Activated T-cell treated with anti-CD3 and anti-CD28 coated beads, Interleukin-2, amount 50 U/mL, for 1 hour (primary cell): ENCODE data around the gene PTPRN2.
"Not testable (repeated sequence)": the region's sequence is repeated elsewhere in the genome, so short reads cannot be mapped to it uniquely, and the experiment has no call there.

Experiments used
- DNase-seq: peaks from one replicate; pipeline ENCODE4 v3.0.0-alpha.2; 2020

PTPRN2 gene

GRCh38 chr7:157792241-157793086, 795.2 kb downstream of the PTPRN2 start:
- no peak for DNase-seq

DNA sequence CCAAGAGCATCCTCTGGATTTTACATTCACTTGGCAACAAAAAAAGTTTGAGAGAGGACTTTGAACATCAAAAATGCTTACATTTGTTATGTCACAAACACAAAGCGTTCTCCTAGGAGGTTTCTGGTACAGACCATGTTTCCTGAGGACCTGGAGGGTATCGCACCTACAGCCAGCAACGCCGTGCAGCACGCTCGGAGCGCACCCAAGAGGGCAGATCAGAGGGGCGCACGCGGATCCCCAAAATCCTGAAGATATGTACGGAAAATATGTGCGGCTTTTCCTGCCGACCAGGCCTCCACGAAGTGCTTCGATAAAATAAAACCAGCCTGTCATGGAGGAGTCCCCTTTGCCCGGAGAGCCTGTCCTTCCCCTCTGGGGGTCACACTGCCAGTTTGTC, 796.0 kb downstream of the PTPRN2 start:
- DNase-seq: no peak

DNA sequence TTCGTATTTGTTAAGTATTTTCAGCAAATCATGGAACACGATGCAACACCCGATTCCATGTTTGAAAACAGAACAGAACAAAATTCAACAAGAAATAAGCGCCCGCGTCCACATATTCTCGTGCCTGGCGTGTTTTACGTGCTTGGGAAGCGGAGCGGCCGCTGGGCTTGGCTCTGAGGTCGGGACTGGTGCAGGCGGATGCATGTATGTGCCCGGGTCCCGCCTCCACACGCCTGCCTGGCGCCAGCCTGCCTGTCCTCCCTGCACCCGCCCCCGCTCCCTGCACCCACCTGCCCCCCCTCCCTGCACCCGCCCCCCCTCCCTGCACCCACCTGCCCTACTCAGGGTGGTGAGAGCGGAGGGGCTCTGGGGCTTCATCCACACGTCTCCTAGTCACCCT, 796.4 kb downstream of the PTPRN2 start:
- no peak for DNase-seq

DNA sequence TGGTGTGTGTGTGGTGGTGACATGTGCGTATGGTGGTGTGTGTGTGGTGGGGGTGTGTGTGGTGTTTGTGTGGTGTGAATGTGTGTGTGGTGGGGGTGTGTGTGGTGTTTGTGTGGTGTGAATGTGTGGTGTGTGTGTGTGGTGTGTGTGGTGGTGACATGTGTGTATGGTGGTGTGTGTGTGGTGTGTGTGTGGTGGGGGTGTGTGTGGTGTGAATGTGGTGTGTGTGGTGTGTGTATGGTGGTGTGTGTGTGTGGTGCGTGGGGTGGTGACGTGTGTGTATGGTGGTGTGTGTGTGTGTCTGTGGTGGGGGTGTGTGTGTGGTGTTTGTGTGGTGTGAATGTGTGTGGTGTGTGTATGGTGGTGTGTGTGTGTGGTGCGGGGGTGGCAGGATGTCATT, 797.7 kb downstream of the PTPRN2 start:
- DNase-seq: no peak

- DNase-seq: no peak
Observed at GRCh38 chr7:157789094-157789493, 798.5 kb downstream of the PTPRN2 start.

DNA sequence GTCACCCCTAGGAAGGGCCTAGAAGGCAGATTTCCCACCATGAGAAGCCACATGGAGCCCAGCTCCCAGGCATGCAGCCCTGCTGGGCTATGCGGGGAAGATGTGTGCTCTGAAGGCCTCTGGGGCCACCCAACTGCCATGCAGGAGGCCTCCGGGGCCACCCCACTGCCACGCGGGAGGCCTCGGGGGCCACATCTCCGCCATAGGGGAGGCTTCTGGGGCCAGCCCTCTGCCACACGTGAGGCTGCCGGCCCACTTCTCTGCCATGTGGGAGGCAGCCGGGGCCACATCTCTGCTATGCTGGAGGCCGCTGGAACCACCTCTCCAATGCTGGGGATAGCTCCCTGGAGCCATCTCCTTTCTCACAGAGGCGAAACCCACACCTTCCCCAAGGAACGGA, 799.0 kb downstream of the PTPRN2 start:
- no peak for DNase-seq

DNA sequence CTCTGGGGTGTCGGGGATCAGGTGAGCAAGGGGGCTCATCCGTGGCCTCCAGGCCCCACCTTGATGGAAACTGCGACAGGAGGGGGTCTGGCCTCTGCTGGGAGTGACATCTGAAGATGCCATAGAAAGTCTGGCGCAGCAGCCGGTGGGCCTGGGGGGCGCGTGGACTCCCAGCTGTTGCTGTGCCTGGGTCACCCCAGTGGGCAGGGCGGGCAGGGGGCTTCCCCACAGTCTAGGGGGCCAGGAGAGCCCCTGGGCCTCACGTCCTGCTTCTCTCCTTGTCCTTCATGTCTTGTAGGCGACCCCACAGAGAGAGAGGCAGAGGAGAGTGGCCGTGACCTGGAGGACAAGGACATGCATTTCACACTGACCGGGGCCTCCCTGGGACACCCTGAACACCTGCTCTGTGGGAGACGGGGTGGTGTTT, 800.3 kb downstream of the PTPRN2 start:
- DNase-seq: no peak

- DNase-seq: no peak
Observed at GRCh38 chr7:157786375-157787274, 801.0 kb downstream of the PTPRN2 start.

- DNase-seq: no peak
Observed at GRCh38 chr7:157785486-157786186, 802.0 kb downstream of the PTPRN2 start.

- no peak for DNase-seq
Observed at GRCh38 chr7:157784979-157785441, 802.6 kb downstream of the PTPRN2 start.

GRCh38 chr7:157784041-157784835, 803.4 kb downstream of the PTPRN2 start:
- no peak for DNase-seq

- no peak for DNase-seq
Observed at GRCh38 chr7:157782041-157782440, 805.6 kb downstream of the PTPRN2 start.

DNA sequence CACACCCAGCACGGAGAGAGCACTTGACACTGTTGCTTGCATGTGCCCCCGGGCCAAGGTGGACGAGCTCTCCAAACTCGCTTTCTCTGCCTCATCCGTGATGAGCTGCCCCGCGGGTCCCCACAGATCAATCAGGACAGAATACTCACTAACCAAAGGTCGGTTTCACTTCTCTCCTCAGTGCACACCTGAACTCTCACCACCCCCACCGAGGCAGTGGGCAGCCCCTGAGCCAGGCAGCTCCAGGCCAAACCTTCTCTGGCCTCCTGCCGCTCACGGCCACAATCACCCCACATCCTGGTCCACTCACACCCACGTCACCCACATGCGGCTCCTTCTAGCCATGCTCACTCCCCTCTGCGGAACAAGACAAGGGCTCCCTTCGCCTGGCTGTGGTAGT, 806.9 kb downstream of the PTPRN2 start:
- no peak for DNase-seq

DNA sequence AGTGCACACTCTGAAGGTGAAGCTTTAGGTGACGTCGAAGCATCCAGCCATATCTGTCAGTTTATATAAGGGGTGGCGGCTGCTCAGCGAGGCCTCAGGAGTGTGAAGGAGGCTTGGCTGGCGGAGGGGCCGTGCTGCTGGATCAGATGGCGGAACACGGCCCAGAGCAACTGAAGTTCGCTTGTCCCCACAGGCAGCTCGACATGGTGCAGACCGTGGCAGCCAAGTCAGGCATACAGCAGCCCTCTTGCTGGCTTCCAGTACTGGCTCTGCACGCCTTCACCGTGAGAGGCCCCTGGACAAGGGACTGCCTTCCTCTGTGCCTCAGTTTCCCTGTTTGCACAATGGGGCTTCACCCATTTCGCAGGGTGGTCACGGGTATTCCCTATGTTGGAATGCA, 807.3 kb downstream of the PTPRN2 start:
- DNase-seq: no peak

- no peak for DNase-seq
Observed at GRCh38 chr7:157779206-157779605, 808.4 kb downstream of the PTPRN2 start.

DNA sequence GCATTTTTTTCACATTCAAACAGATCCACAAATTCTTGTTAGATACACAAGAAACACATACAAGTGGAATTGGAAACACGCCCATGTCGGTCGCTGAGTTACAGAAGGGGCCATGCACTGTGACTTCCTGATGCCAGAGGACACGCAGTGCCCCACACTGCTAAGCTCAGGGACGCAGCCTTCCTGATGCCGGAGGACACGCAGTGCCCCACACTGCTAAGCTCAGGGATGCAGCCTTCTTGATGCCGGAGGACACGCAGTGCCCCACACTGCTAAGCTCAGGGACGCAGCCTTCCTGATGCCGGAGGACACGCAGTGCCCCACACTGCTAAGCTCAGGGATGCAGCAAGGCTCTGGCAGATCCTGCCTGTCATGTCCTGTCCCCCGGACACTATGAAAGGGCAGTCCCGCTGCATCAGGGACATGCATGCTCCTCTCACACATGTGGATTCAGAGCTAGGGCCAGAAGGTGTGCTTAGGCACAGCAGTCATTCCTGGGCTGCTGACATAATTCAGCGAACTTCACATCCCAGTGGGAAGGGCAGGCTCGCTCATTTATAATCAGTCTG, 810.3 kb downstream of the PTPRN2 start:
- DNase-seq: not testable (repeated sequence)

DNA sequence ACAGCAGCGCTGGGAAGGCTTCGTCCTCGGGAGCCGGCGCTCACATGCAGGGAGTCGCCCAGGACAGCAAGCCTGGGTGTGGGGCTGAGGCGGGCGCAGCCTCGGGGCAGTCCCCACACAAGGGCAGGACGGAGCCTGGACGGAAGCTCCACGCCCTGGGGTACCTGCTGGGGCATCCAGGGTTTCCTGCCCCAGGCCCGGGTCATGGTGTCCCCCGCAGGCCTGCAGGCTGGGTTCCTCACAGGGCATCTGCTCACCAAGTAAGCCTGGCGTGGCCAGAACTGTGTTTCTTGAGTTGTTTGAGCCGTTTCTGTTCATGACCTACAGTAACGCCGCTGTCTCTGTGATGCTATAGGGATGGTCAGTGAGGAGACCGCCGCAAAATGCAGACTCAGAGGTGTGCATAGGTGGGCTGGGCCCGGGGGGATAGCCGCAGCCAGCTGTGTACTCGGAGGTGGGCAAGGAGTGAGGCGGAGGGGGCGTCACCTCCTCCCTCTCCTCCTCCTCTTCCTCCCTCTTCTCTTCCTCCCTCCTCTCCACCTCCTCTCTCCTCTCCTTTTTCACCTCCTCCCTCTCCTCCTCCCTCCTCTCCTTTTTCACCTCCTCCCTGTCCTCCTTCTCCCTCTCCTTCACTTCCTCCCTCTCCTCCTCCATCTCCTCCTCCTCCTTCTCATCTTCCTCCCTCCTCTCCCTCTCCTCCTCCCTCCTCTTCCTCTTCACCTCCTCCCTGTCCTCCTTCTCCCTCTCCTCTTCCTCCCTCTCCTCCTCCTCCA, 811.9 kb downstream of the PTPRN2 start:
- DNase-seq: no peak

DNA sequence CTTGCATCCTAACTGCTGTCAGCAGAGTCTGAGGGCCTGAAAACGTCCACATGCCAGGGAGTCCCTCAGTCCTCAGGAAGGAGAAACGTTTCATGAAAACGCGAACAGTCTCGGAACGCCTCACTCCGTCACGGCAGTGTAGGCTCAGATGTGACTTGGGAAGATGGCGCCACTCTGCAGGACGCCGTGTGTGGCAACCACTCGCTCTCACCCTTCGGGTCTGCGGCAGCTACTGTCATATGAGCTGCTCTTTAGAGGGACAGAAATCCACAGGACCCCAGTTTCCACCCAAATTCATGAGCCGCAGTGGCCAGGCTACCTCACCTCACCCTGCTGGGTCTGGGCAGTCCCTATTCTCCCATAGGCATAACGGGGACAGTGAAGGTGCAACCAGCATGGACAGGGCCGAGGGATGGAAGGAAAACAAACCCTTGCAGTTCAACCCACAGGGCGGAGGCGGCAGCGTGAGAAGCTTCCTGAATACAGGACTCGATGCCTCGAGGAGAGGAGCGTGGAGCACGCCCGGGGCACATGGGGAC, 812.5 kb downstream of the PTPRN2 start:
- no peak for DNase-seq

- DNase-seq: no peak
Observed at GRCh38 chr7:157774495-157774894, 813.1 kb downstream of the PTPRN2 start.

DNA sequence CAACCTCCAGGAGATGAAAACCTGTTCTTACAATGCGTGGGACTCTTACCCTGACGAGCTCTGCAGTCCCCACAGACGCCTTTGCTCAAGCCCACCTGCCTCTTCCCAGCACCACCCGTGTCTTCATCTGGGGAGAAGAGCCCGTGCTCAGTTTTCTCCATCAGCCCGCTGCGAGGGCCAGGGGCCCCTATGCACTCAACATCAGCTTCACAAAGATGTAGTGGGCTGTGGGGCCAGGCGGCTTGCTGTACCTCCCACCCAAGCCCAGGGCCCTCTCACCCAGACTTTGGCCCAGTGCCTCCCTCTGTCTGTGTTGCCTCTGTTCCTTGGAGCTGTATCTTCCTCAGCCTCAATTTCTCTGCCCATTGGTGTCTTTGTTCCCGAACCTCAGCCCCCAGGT, 814.3 kb downstream of the PTPRN2 start:
- DNase-seq: no peak
